Measurements from ENCODE around the gene AKT3. TPM values are rescaled to one million over a fixed set of nuclear protein-coding genes. Genes with fewer than 3 reads are reported as not detected.

The AKT3 gene
- total and polyA plus RNA-seq, 2 experiments from 2014 or later: 3.5 to 23.4 TPM

GRCh38 chr1:243851257-243851756, 1.3 kb upstream of the AKT3 start:
- Histone ChIP-seq H3K9me3 (ENCODE audit: low read depth) (no peaks in the 10 kb centered on the region), H3K4me3 (peak overlapping the region; percentile 97)

GRCh38 chr1:243850452-243851256, 611 bp upstream of the AKT3 start:
- Histone ChIP-seq H3K9me3 (ENCODE audit: low read depth) (no peaks in the 10 kb centered on the region), H3K36me3 (no peaks in the 10 kb centered on the region), H3K4me3 (peak overlapping the region; percentile 97), H3K27ac (peak overlapping the region; percentile 95), H3K27me3 (peaks cover 6% of the 10 kb centered on the region), H3K4me1 (ENCODE audit: low read depth) (no peaks in the 10 kb centered on the region)
- no peak for TF ChIP-seq CTCF (IDR thresholded peaks at IDR 0.05; ENCODE audit: low read depth, low read length)
- DNase-seq (ENCODE audit: low read depth in 1 of 2, low spot score in 1 of 2): peak; percentile 83 to 87

More at GRCh38 chr1:243851257-243851756, 1.3 kb upstream of the AKT3 start:
- H3K27me3 ChIP-seq: peaks cover 6% of the 10 kb centered on the region
- no peak for TF ChIP-seq CTCF (IDR thresholded peaks at IDR 0.05; ENCODE audit: low read depth, low read length)
- no peaks in the 10 kb centered on the region for H3K36me3 ChIP-seq
- H3K4me1 ChIP-seq (ENCODE audit: low read depth): no peaks in the 10 kb centered on the region
- DNase-seq (ENCODE audit: low read depth in 1 of 2, low spot score in 1 of 2): no peak
- no peak overlapping the region for H3K27ac ChIP-seq

DNA sequence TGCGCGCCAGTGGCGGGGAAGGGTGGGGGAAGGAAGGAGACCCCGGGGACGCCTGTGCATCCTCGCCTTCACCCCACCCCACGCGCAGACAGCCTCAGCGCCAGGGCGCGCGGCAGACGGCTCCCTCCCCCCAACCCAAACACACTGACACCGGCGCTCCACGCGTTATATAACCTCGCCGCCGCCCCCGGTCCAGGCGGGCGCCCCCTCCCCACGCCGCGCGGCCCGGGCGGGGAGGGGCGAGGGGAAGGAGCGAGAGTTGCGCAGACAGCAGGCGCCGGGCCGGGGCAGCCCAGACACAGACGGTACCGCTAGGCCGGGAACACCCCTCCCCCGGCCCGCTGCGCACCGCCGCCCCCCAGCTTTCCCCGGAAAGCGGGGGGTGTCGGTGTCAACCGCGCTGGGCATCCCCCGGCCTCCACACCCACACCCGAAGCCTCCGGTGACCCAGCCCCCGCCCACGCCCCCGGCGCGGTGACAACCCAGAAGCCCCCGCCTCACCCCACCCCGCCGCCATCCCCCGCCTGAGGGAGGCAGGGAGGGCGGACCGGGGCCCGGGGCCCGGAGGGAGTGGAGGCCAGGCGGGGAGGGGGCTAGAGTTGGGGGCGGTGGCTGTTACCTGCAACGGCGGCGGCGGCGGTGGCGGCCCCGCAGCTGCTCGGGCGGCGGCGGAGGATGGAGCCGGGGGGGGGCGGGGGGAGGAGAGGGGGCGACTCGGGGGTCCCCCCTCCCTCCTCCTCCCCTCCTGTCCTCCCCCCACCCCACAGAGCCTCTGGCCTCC, 432 bp downstream of the AKT3 start:
- peak overlapping the region; percentile 95 for H3K27ac ChIP-seq

DNA sequence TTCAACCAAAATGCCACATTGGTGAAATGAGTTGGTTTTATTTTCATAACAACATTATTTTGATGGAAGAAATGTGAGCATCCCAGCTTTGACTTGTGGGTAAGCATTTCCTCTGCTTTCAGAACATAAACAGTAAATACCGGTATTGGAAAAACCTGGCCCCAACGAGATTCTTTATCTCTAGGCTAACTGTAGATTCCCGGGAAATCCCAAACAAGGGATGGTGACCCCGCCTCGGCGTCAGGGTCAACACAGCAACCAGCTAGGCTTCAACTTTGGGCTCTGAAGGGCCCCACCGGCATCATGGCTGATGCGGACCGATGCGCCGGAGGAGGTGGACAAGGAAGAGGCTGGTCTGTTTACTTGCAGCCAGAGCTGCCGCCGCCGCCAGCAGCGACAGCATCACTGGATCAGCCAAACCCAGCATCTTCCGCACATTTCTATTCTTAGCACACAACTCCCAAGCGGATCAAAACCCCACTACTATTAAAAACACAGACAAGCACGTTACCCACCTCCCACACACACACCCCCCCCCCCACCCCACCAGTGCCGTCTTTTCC, 1.1 kb downstream of the AKT3 start:
- no peaks in the 10 kb centered on the region for H3K36me3 ChIP-seq
- peaks cover 6% of the 10 kb centered on the region for H3K27me3 ChIP-seq
- H3K4me3 ChIP-seq: peak overlapping the region; percentile 97
- H3K4me1 ChIP-seq (ENCODE audit: low read depth): no peaks in the 10 kb centered on the region
- no peak for TF ChIP-seq CTCF (IDR thresholded peaks at IDR 0.05; ENCODE audit: low read depth, low read length)
- DNase-seq (ENCODE audit: low read depth in 1 of 2, low spot score in 1 of 2): peak; percentile 60 to 77
- no peaks in the 10 kb centered on the region for H3K9me3 ChIP-seq (ENCODE audit: low read depth)
- peak overlapping the region; percentile 95 for H3K27ac ChIP-seq

More for the DNA sequence above, 432 bp downstream of the AKT3 start:
- H3K9me3 ChIP-seq (ENCODE audit: low read depth): no peaks in the 10 kb centered on the region
- TF ChIP-seq CTCF (IDR thresholded peaks at IDR 0.05; ENCODE audit: low read depth, low read length): no peak
- H3K27me3 ChIP-seq: peaks cover 6% of the 10 kb centered on the region
- H3K36me3 ChIP-seq: no peaks in the 10 kb centered on the region
- DNase-seq (ENCODE audit: low read depth in 1 of 2, low spot score in 1 of 2): peak in 1 of 2 donors; percentile 42
- H3K4me3 ChIP-seq: peak overlapping the region; percentile 97
- H3K4me1 ChIP-seq (ENCODE audit: low read depth): no peaks in the 10 kb centered on the region

- Histone ChIP-seq H3K4me3 (peak overlapping the region; percentile 97), H3K27ac (no peak overlapping the region), H3K27me3 (peaks cover 6% of the 10 kb centered on the region), H3K36me3 (no peaks in the 10 kb centered on the region), H3K9me3 (ENCODE audit: low read depth) (no peaks in the 10 kb centered on the region), H3K4me1 (ENCODE audit: low read depth) (no peaks in the 10 kb centered on the region)
- DNase-seq (ENCODE audit: low read depth in 1 of 2, low spot score in 1 of 2): no peak
- TF ChIP-seq CTCF (IDR thresholded peaks at IDR 0.05; ENCODE audit: low read depth, low read length): no peak
Measured at GRCh38 chr1:243848165-243848857, 1.7 kb downstream of the AKT3 start.

All from cardiac muscle cell (in vitro differentiated cells and primary cell).